K562 (cell line): Measurements from ENCODE around the gene CNTN5.

Source experiments
- EZH2 ChIP-seq: IDR thresholded peaks from 2 replicates; pipeline ENCODE4 v1.6.1; 2012; ENCODE audit warnings: low read depth, mild to moderate bottlenecking, inconsistent platforms, low read length, borderline replicate concordance
- HNRNPLL ChIP-seq: fragments of 200-400 bp; formaldehyde crosslinking; IDR thresholded peaks from 2 replicates; pipeline ENCODE4 v1.6.1; 2017; ENCODE audit warnings: low read length, low read depth, mild to moderate bottlenecking; ENCODE audit not compliant: poor library complexity, severe bottlenecking
- NR4A1 ChIP-seq, 2 experiments: fragments of 250-450 bp in 1 of 2; fragments of 450-650 bp in 1 of 2; sonication (Bioruptor Pico) in 1 of 2; IDR thresholded peaks; 2 replicates each; pipeline versions ENCODE4 v1.4.0 to v1.6.1; 2016 to 2020; ENCODE audit warnings: mild to moderate bottlenecking in 2 of 2, missing compliant biosample characterization in 1 of 2, missing genetic modification characterization in 1 of 2, moderate library complexity in 1 of 2
- SIN3A ChIP-seq, 2 experiments: fragments of 150-350 bp in 1 of 2; IDR thresholded peaks; 2 replicates each; pipeline ENCODE4 v1.6.1; 2011 to 2016; ENCODE audit warnings: borderline replicate concordance in 2 of 2, low read depth in 2 of 2, low read length in 2 of 2, mild to moderate bottlenecking in 2 of 2, moderate library complexity in 2 of 2; ENCODE audit not compliant: control insufficient read depth in 1 of 2
- ZNF146 ChIP-seq: IDR thresholded peaks from one replicate; pipeline ENCODE4 v1.6.1; 2018; ENCODE audit warnings: missing compliant biosample characterization; ENCODE audit not compliant: unreplicated experiment
- ZNF263 ChIP-seq: sonication (generic); formaldehyde crosslinking; IDR thresholded peaks from 2 replicates; pipeline ENCODE4 v1.8.0; 2022; ENCODE audit warnings: mild to moderate bottlenecking, missing genetic modification reagents, borderline replicate concordance
- ZNF274 ChIP-seq: IDR thresholded peaks from 2 replicates; pipeline ENCODE4 v1.6.1; 2011; ENCODE audit warnings: low read depth, mild to moderate bottlenecking, low read length, moderate library complexity, borderline replicate concordance
- TF ChIP-seq, protein P1 (sequence below): fragments of 450-650 bp; IDR thresholded peaks from 2 replicates; pipeline ENCODE4 v1.6.1; 2016; ENCODE audit warnings: missing biosample characterization, missing genetic modification characterization
- TF ChIP-seq, protein P2 (sequence below): fragments of 250-450 bp; sonication (Bioruptor Pico); IDR thresholded peaks from 2 replicates; pipeline ENCODE4 v1.4.0; 2020; ENCODE audit warnings: mild to moderate bottlenecking, moderate library complexity

DNA sequence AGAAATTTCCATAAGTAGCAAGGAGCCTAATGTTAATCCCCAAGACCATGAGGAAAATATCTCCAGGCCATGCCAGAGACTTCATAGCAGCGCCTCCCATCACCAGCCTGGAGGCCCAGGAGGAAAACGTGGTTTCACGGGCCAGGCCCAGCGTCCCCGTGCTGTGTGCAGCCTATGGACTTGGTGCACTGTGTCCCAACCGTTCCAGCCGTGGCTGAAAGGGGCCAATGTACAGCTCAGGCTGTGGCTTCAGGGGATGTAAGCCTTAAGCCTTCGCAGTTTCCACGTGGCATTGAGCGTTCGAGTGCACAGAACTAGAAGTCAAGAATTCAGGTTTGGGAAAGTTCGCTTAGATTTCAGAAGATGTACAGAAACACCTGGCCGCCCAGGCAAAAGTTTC is 510.7 kb downstream of the CNTN5 start:
- TF ChIP-seq, protein P1, sequence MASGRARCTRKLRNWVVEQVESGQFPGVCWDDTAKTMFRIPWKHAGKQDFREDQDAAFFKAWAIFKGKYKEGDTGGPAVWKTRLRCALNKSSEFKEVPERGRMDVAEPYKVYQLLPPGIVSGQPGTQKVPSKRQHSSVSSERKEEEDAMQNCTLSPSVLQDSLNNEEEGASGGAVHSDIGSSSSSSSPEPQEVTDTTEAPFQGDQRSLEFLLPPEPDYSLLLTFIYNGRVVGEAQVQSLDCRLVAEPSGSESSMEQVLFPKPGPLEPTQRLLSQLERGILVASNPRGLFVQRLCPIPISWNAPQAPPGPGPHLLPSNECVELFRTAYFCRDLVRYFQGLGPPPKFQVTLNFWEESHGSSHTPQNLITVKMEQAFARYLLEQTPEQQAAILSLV (tag) = no peak
- TF ChIP-seq SIN3A (IDR thresholded peaks at IDR 0.05; ENCODE audit: borderline replicate concordance in 2 of 2, control insufficient read depth in 1 of 2, low read depth in 2 of 2, low read length in 2 of 2) = no peak
- no peak for TF ChIP-seq HNRNPLL
- TF ChIP-seq NR4A1 (CRISPR knock-in tag; IDR thresholded peaks at IDR 0.05) = no peak
- TF ChIP-seq NR4A1 (tag; IDR thresholded peaks at IDR 0.05) = no peak
- TF ChIP-seq ZNF146 (CRISPR knock-in tag) = no peak
- no peak for TF ChIP-seq EZH2
- TF ChIP-seq ZNF263 (CRISPR knock-in tag) = no peak
- TF ChIP-seq ZNF274 = no peak
- TF ChIP-seq, protein P2, sequence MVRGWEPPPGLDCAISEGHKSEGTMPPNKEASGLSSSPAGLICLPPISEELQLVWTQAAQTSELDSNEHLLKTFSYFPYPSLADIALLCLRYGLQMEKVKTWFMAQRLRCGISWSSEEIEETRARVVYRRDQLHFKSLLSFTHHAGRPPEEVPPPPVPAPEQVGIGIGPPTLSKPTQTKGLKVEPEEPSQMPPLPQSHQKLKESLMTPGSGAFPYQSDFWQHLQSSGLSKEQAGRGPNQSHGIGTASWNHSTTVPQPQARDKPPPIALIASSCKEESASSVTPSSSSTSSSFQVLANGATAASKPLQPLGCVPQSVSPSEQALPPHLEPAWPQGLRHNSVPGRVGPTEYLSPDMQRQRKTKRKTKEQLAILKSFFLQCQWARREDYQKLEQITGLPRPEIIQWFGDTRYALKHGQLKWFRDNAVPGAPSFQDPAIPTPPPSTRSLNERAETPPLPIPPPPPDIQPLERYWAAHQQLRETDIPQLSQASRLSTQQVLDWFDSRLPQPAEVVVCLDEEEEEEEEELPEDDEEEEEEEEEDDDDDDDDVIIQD = no peak
